HG03060 (cell line): ENCODE measurements around the gene HIPK3.
"Not testable (repeated sequence)": the region's sequence is repeated elsewhere in the genome, so short reads cannot be mapped to it uniquely, and the experiment has no call there.

Source experiments
- ATAC-seq: cut with Tn5 transposase; IDR thresholded peaks from one replicate; pipeline ENCODE4 v1.9.1; 2021; ENCODE audit warnings: low read depth, moderate number of reproducible peaks; ENCODE audit not compliant: unreplicated experiment

Gene HIPK3

GRCh38 chr11:33296695-33297094 is 39.5 kb downstream of the HIPK3 start:
- ATAC-seq = no peak

- no peak for ATAC-seq
These were observed 46.4 kb downstream of the HIPK3 start for GRCh38 chr11:33303541-33303940.

GRCh38 chr11:33306821-33307220 is 49.6 kb downstream of the HIPK3 start:
- ATAC-seq = not testable (repeated sequence)

- ATAC-seq = no peak
These were observed 50.8 kb downstream of the HIPK3 start for GRCh38 chr11:33307984-33308383.

GRCh38 chr11:33309118-33309517 is 51.9 kb downstream of the HIPK3 start:
- no peak for ATAC-seq

GRCh38 chr11:33310720-33311500 is 53.7 kb downstream of the HIPK3 start:
- ATAC-seq = no peak

- no peak for ATAC-seq
These were observed 54.5 kb downstream of the HIPK3 start for GRCh38 chr11:33311680-33312079.

- ATAC-seq = no peak
These were observed 58.6 kb downstream of the HIPK3 start for GRCh38 chr11:33315822-33316221.

- ATAC-seq = no peak
These were observed 60.5 kb downstream of the HIPK3 start for GRCh38 chr11:33317662-33318061.

- ATAC-seq = no peak
These were observed 63.0 kb downstream of the HIPK3 start for GRCh38 chr11:33320016-33320813.

GRCh38 chr11:33320814-33321330 is 63.7 kb downstream of the HIPK3 start:
- no peak for ATAC-seq

- ATAC-seq = no peak
These were observed 64.2 kb downstream of the HIPK3 start for GRCh38 chr11:33321422-33321821.

- ATAC-seq = no peak
These were observed 66.2 kb downstream of the HIPK3 start for GRCh38 chr11:33323421-33323820.

GRCh38 chr11:33324302-33324985 is 67.3 kb downstream of the HIPK3 start:
- ATAC-seq = no peak

GRCh38 chr11:33325451-33325850 is 68.3 kb downstream of the HIPK3 start:
- ATAC-seq = no peak

GRCh38 chr11:33329705-33330329 is 72.6 kb downstream of the HIPK3 start:
- ATAC-seq = peak; percentile 55

GRCh38 chr11:33333816-33334215 is 76.6 kb downstream of the HIPK3 start:
- no peak for ATAC-seq

GRCh38 chr11:33334627-33335026 is 77.4 kb downstream of the HIPK3 start:
- no peak for ATAC-seq

- ATAC-seq = no peak
These were observed 82.1 kb downstream of the HIPK3 start for GRCh38 chr11:33339247-33339646.

- ATAC-seq = no peak
These were observed 87.4 kb downstream of the HIPK3 start for GRCh38 chr11:33344611-33345010.
